ENCODE data around the gene TBC1D9. TPM values are rescaled to one million over a fixed set of nuclear protein-coding genes. Genes with fewer than 3 reads are reported as not detected.

Gene TBC1D9
- polyA plus RNA-seq, 3 donors: 13.6 to 33.5 (median 21.0) TPM

- no peak overlapping the region for H3K4me3 ChIP-seq (replicated peaks in 1 of 3; ENCODE audit: low read depth in 2 of 3, low read length in 3 of 3)
- peaks cover 26 to 35% of the 10 kb centered on the region in 2 donors for H3K27me3 ChIP-seq (ENCODE audit: control insufficient read depth in 2 of 2, insufficient read depth in 2 of 2, low read length in 2 of 2)
- no peak overlapping the region for H2AFZ ChIP-seq (ENCODE audit: insufficient read depth, low read depth, low read length, poor library complexity, severe bottlenecking)
- H3K4me1 Mint-ChIP-seq: no peaks in the 10 kb centered on the region
- H3K36me3 ChIP-seq (replicated peaks in 1 of 2; ENCODE audit: control insufficient read depth in 1 of 2, insufficient read depth in 2 of 2, low read length in 2 of 2): no peaks in the 10 kb centered on the region
- no peak overlapping the region for H3K4me2 ChIP-seq (replicated peaks; ENCODE audit: extremely low read depth, low read length, poor library complexity, severe bottlenecking)
- no peaks in the 10 kb centered on the region for H4K20me1 ChIP-seq (ENCODE audit: insufficient read depth, low read length)
- H3K36me3 Mint-ChIP-seq: no peaks in the 10 kb centered on the region
- 100% methylated on average over 1 of the region's 3 CpGs for WGBS (ENCODE audit: insufficient coverage)
- no peaks in the 10 kb centered on the region for H3K4me1 ChIP-seq (ENCODE audit: control insufficient read depth in 1 of 2, insufficient read depth in 2 of 2, low read length in 2 of 2)
- no peak overlapping the region for H3K4me3 Mint-ChIP-seq
- H3K27ac ChIP-seq (ENCODE audit: low read depth in 1 of 2, low read length in 2 of 2): no peak overlapping the region
- no peaks in the 10 kb centered on the region for H3K79me2 ChIP-seq (ENCODE audit: insufficient read depth, low read length)
- no peak overlapping the region for H3K27ac Mint-ChIP-seq
- H3K27me3 Mint-ChIP-seq (ENCODE audit: low read depth in 3 of 3): peaks cover 31 to 46% (median 31%) of the 10 kb centered on the region in 3 donors
- no peak for TF ChIP-seq CTCF (IDR thresholded peaks at IDR 0.05)
- DNase-seq: no peak
- H3K9ac ChIP-seq (ENCODE audit: insufficient read depth, low read length, poor library complexity, severe bottlenecking): no peak overlapping the region
- H3K9me3 ChIP-seq (replicated peaks in 1 of 2; ENCODE audit: control insufficient read depth in 1 of 2, insufficient read depth in 1 of 2, low read length in 2 of 2): peaks cover 0 to 6% of the 10 kb centered on the region in 2 donors
- intact Hi-C loops (cut with micrococcal nuclease): no loop called here
- H3K9me3 Mint-ChIP-seq: peaks cover 0 to 3% (median 0%) of the 10 kb centered on the region in 7 donors
These were observed 175.1 kb downstream of the TBC1D9 start for GRCh38 chr4:140581078-140581477.

DNA sequence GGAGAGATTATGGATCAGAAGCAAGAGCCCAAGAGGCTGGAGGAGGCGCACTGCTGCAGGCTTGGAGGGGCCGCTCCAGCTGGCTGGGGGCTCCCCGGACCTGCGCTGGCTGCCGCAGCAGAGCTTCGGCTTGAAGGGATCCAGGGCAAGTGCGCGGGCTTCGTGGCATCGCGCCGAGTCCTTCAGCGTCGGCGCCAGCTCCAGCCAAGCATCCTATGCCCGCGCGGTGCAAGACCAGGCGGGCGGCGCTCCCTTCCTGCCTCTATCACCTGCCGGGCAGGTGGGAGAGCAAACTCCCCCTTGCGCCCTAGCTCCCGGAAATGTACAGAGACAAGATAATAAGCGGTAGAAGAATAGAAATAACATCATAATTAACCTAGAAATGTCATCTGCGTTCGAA, 176.9 kb downstream of the TBC1D9 start:
- Mint-ChIP-seq H3K27ac (peak overlapping the region in 1 of 7 donors; percentile 40), H3K27me3 (ENCODE audit: low read depth in 3 of 3) (peaks cover 34 to 51% (median 36%) of the 10 kb centered on the region in 3 donors), H3K4me1 (no peaks in the 10 kb centered on the region), H3K36me3 (no peaks in the 10 kb centered on the region), H3K9me3 (peaks cover 0 to 3% (median 0%) of the 10 kb centered on the region in 7 donors), H3K4me3 (peak overlapping the region in 1 of 2 donors; percentile 39)
- no peak for TF ChIP-seq CTCF (IDR thresholded peaks at IDR 0.05)
- intact Hi-C loops (cut with micrococcal nuclease): no loop called here
- Histone ChIP-seq H3K79me2 (ENCODE audit: insufficient read depth, low read length) (no peaks in the 10 kb centered on the region), H3K27ac (ENCODE audit: low read depth in 1 of 2, low read length in 2 of 2) (no peak overlapping the region), H3K4me2 (replicated peaks; ENCODE audit: extremely low read depth, low read length, poor library complexity, severe bottlenecking) (no peak overlapping the region), H4K20me1 (ENCODE audit: insufficient read depth, low read length) (no peaks in the 10 kb centered on the region), H3K9me3 (replicated peaks in 1 of 2; ENCODE audit: control insufficient read depth in 1 of 2, insufficient read depth in 1 of 2, low read length in 2 of 2) (peaks cover 0 to 6% of the 10 kb centered on the region in 2 donors), H3K36me3 (replicated peaks in 1 of 2; ENCODE audit: control insufficient read depth in 1 of 2, insufficient read depth in 2 of 2, low read length in 2 of 2) (no peaks in the 10 kb centered on the region), H3K4me3 (replicated peaks in 1 of 3; ENCODE audit: low read depth in 2 of 3, low read length in 3 of 3) (no peak overlapping the region), H3K4me1 (ENCODE audit: control insufficient read depth in 1 of 2, insufficient read depth in 2 of 2, low read length in 2 of 2) (no peaks in the 10 kb centered on the region), H2AFZ (ENCODE audit: insufficient read depth, low read depth, low read length, poor library complexity, severe bottlenecking) (no peak overlapping the region), H3K9ac (ENCODE audit: insufficient read depth, low read length, poor library complexity, severe bottlenecking) (no peak overlapping the region), H3K27me3 (ENCODE audit: control insufficient read depth in 2 of 2, insufficient read depth in 2 of 2, low read length in 2 of 2) (peaks cover 28 to 40% of the 10 kb centered on the region in 2 donors)
- DNase-seq: no peak
- 15% methylated on average over 14 of the region's 27 CpGs for WGBS (ENCODE audit: insufficient coverage)

All from CD14-positive monocyte (primary cell).